A549 (cell line): Measurements from ENCODE around the gene SLCO1A2. TPM values are rescaled to one million over a fixed set of nuclear protein-coding genes. Genes with fewer than 3 reads are reported as not detected.
A peak's percentile ranks its signal among the peaks of the same experiment; 100 is the strongest.

Experiments
- ATAC-seq, 2 experiments: fragments of 200-7000 bp in 1 of 2; fragments of >200 bp in 1 of 2; cut with Nextera tagmentation in 1 of 2; cut with Tn5 transposase in 1 of 2; 3 replicates each; pipeline versions ENCODE4 v1.8.0 to v1.9.1; 2018 to 2020; ENCODE audit warnings: mild to moderate bottlenecking in 1 of 2, moderate library complexity in 1 of 2
- CTCF ChIA-PET: fragments of 300-600 bp; sonication (Branson Sonifier 250); formaldehyde crosslinking; extraction: SDS; loops from one replicate; lab custom pipeline; 2021; ENCODE audit warnings: antibody characterized with exemption, inconsistent platforms; lab: Yijun Ruan, JAX
- POLR2A ChIA-PET: fragments of 350-600 bp; formaldehyde crosslinking; extraction: SDS; loops from one replicate; lab custom pipeline; 2021; ENCODE audit warnings: antibody characterized with exemption, inconsistent platforms; lab: Yijun Ruan, JAX
- DNase-seq, 2 experiments: peaks; one replicate each; pipeline versions ENCODE4 v3.0.0 to v3.0.0-alpha.2; 2011 to 2016; ENCODE audit warnings: low read depth in 1 of 2, low spot score in 1 of 2
- FAIRE-seq: peaks from 2 replicates; lab custom pipeline; 2011; peaks lifted over from hg19 to GRCh38; lab: Jason Lieb, UNC
- H3K27ac ChIP-seq, 2 experiments: fragments of >200 bp; sonication (Bioruptor Twin); formaldehyde crosslinking; 3 replicates each; pipeline ENCODE4 v1.5.1; 2016 to 2017
- H3K4me1 ChIP-seq: fragments of >200 bp; sonication (Bioruptor Twin); formaldehyde crosslinking; 3 replicates; pipeline ENCODE4 v1.6.1; 2016
- H3K4me2 ChIP-seq: fragments of >200 bp; sonication (Bioruptor Twin); formaldehyde crosslinking; 3 replicates; pipeline ENCODE4 v1.6.1; 2016
- H3K4me3 ChIP-seq: fragments of >200 bp; sonication (Bioruptor Twin); formaldehyde crosslinking; 3 replicates; pipeline ENCODE4 v1.5.1; 2016
- H3K9me3 ChIP-seq: fragments of >200 bp; sonication (Bioruptor Twin); formaldehyde crosslinking; 3 replicates; pipeline ENCODE4 v1.6.1; 2016
- EP300 ChIP-seq, 2 experiments: fragments of >200 bp; sonication (Bioruptor Twin); formaldehyde crosslinking; IDR thresholded peaks; 2 replicates in 1 of 2; 3 replicates in 1 of 2; pipeline ENCODE4 v1.6.1; 2016 to 2017
- FOXS1 ChIP-seq: fragments of 250-450 bp; sonication (Bioruptor Pico); IDR thresholded peaks from 2 replicates; pipeline ENCODE4 v1.5.0; 2020; ENCODE audit warnings: mild to moderate bottlenecking, moderate library complexity
- HOXB5 ChIP-seq: fragments of 250-450 bp; sonication (Bioruptor Pico); IDR thresholded peaks from 2 replicates; pipeline ENCODE4 v1.5.0; 2020; ENCODE audit warnings: mild to moderate bottlenecking, moderate library complexity
- MAFK ChIP-seq: fragments of 450-650 bp; IDR thresholded peaks from 2 replicates; pipeline ENCODE4 v1.6.1; 2014; ENCODE audit not compliant: partially characterized antibody
- NPAS2 ChIP-seq: fragments of 250-450 bp; sonication (Bioruptor Pico); IDR thresholded peaks from 2 replicates; pipeline ENCODE4 v1.8.0; 2022; ENCODE audit warnings: mild to moderate bottlenecking, moderate library complexity, borderline replicate concordance
- POLR2A ChIP-seq: IDR thresholded peaks from 2 replicates; pipeline ENCODE4 v1.6.1; 2012; ENCODE audit warnings: mild to moderate bottlenecking, low read length
- RAD21 ChIP-seq, 2 experiments: fragments of >200 bp in 1 of 2; sonication (Bioruptor Twin) in 1 of 2; formaldehyde crosslinking in 1 of 2; IDR thresholded peaks in 1 of 2; conservative IDR thresholded peaks in 1 of 2; 2 replicates in 1 of 2; 3 replicates in 1 of 2; pipeline ENCODE4 v1.6.1; 2012 to 2018; ENCODE audit warnings: inconsistent platforms in 1 of 2
- RCOR1 ChIP-seq: fragments of 150-350 bp; IDR thresholded peaks from 2 replicates; pipeline ENCODE4 v1.6.1; 2014; ENCODE audit warnings: antibody characterized with exemption, low read length, low read depth
- SMC3 ChIP-seq: fragments of >200 bp; sonication (Bioruptor Twin); formaldehyde crosslinking; IDR thresholded peaks from 3 replicates; pipeline ENCODE4 v1.6.1; 2018; ENCODE audit warnings: inconsistent platforms
- SREBF2 ChIP-seq: fragments of 450-650 bp; IDR thresholded peaks from 2 replicates; pipeline ENCODE4 v1.6.1; 2014; ENCODE audit warnings: mild to moderate bottlenecking, moderate library complexity
- TP53 ChIP-seq: fragments of 250-450 bp; sonication (Bioruptor Pico); IDR thresholded peaks from 2 replicates; pipeline ENCODE4 v1.5.0; 2021; ENCODE audit warnings: mild to moderate bottlenecking, moderate library complexity
- ZNF302 ChIP-seq: fragments of 250-450 bp; sonication (Bioruptor Pico); IDR thresholded peaks from 2 replicates; pipeline ENCODE4 v1.9.0; 2021; ENCODE audit warnings: inconsistent platforms, mild to moderate bottlenecking, moderate library complexity
- ZSCAN20 ChIP-seq: fragments of 250-450 bp; sonication (Bioruptor Pico); IDR thresholded peaks from 2 replicates; pipeline ENCODE4 v1.8.0; 2022; ENCODE audit warnings: mild to moderate bottlenecking, moderate library complexity
- WGBS: methylation state at CpG from one replicate; pipeline ENCODE4 v1.1.6; 2017; ENCODE audit errors: missing lambda C conversion rate; 5-methylcytosine and 5-hydroxymethylcytosine counted together
- polyA plus RNA-seq, 4 experiments: library from polyadenylated mRNA; depleted of rRNA in 3 of 4; stranded (reverse); fragments of >200 nt; fragmentation: RNase III in 1 of 4; extraction: RNeasy Plus Mini Kit Qiagen cat#74134 plus additional on column Dnase treatment in 1 of 4; gene quantifications; 2 replicates in 3 of 4; 3 replicates in 1 of 4; pipeline ENCODE4 v1.2.3, GENCODE V29; 2011 to 2017
- TF ChIP-seq, protein P1 (sequence below): fragments of 450-650 bp; IDR thresholded peaks from 2 replicates; pipeline ENCODE4 v1.6.1; 2014; ENCODE audit warnings: antibody characterized with exemption
- TF ChIP-seq, protein P2 (sequence below): fragments of >200 bp; sonication (Bioruptor Twin); formaldehyde crosslinking; IDR thresholded peaks from 3 replicates; pipeline ENCODE4 v1.5.1; 2016
- TF ChIP-seq, protein P3 (sequence below): IDR thresholded peaks from 2 replicates; pipeline ENCODE4 v1.6.1; 2012; ENCODE audit warnings: low read depth, borderline replicate concordance

Gene SLCO1A2
- polyA plus RNA-seq, 2 of the 4 experiments (the other 2 are of a cell fraction), result 0.08 to 0.31 TPM

- peak; percentile 30 for TF ChIP-seq MAFK
- TF ChIP-seq, protein P1, sequence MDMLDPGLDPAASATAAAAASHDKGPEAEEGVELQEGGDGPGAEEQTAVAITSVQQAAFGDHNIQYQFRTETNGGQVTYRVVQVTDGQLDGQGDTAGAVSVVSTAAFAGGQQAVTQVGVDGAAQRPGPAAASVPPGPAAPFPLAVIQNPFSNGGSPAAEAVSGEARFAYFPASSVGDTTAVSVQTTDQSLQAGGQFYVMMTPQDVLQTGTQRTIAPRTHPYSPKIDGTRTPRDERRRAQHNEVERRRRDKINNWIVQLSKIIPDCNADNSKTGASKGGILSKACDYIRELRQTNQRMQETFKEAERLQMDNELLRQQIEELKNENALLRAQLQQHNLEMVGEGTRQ, result no peak
- DNase-seq (no peak), ATAC-seq (no peak), FAIRE-seq (no peak)
- Histone ChIP-seq H3K4me1 (no peaks in the 10 kb centered on the region), H3K9me3 (no peaks in the 10 kb centered on the region), H3K27ac (no peak overlapping the region), H3K4me2 (no peak overlapping the region), H3K4me3 (no peak overlapping the region)
- ChIA-PET CTCF (no interaction called here), POLR2A (no interaction called here)
- 50% methylated on average over 1 of the region's 1 CpG for WGBS
These were observed 29.1 kb downstream of the SLCO1A2 start for GRCh38 chr12:21305661-21306060.

GRCh38 chr12:21300632-21301031, 34.1 kb downstream of the SLCO1A2 start:
- CTCF ChIA-PET, result interaction anchor here (0.9 kb wide), 1 partner anchor 380 kb away, joined by 3 read pairs; no protein-coding TSS in a partner anchor
- DNase-seq, result no peak

GRCh38 chr12:21296751-21297406, 37.8 kb downstream of the SLCO1A2 start:
- Histone ChIP-seq H3K9me3 (no peaks in the 10 kb centered on the region), H3K27ac (no peak overlapping the region), H3K4me3 (no peak overlapping the region), H3K4me2 (no peak overlapping the region), H3K4me1 (no peaks in the 10 kb centered on the region)
- TF ChIP-seq HOXB5 (no peak), RAD21 (conservative IDR thresholded peaks at IDR 0.05 in 1 of 2, IDR thresholded peaks at IDR 0.05 in 1 of 2) (peak; percentile 49 to 51), SMC3 (peak; percentile 61)
- TF ChIP-seq, protein P2, sequence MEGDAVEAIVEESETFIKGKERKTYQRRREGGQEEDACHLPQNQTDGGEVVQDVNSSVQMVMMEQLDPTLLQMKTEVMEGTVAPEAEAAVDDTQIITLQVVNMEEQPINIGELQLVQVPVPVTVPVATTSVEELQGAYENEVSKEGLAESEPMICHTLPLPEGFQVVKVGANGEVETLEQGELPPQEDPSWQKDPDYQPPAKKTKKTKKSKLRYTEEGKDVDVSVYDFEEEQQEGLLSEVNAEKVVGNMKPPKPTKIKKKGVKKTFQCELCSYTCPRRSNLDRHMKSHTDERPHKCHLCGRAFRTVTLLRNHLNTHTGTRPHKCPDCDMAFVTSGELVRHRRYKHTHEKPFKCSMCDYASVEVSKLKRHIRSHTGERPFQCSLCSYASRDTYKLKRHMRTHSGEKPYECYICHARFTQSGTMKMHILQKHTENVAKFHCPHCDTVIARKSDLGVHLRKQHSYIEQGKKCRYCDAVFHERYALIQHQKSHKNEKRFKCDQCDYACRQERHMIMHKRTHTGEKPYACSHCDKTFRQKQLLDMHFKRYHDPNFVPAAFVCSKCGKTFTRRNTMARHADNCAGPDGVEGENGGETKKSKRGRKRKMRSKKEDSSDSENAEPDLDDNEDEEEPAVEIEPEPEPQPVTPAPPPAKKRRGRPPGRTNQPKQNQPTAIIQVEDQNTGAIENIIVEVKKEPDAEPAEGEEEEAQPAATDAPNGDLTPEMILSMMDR, result peak; percentile 67
- CTCF ChIA-PET, result interaction anchor here (0.6 to 1.0 kb wide), 6 partner anchors 8 to 1902 kb away, joined by 3 to 6 read pairs (median 3); partner anchors contain the start of gene IAPP
- DNase-seq (peak; percentile 16), ATAC-seq (peak in 1 of 2 experiments; percentile 80; a peak in 3 of 6 replicates), FAIRE-seq (no peak)
- POLR2A ChIA-PET, result no interaction called here
- 59% methylated on average over 4 of the region's 4 CpGs for WGBS

More at GRCh38 chr12:21300632-21301031, 34.1 kb downstream of the SLCO1A2 start:
- POLR2A ChIA-PET, result no interaction called here
- no peaks in the 10 kb centered on the region for H3K9me3 ChIP-seq
- no peaks in the 10 kb centered on the region for H3K4me1 ChIP-seq
- TF ChIP-seq, protein P1, result no peak
- TF ChIP-seq RCOR1 (no peak), FOXS1 (CRISPR knock-in tag) (no peak), SREBF2 (no peak)
- H3K4me2 ChIP-seq, result no peak overlapping the region
- ATAC-seq, result no peak
- WGBS, result 88% methylated on average over 1 of the region's 1 CpG
- H3K4me3 ChIP-seq, result no peak overlapping the region
- H3K27ac ChIP-seq, result no peak overlapping the region
- FAIRE-seq, result no peak

DNA sequence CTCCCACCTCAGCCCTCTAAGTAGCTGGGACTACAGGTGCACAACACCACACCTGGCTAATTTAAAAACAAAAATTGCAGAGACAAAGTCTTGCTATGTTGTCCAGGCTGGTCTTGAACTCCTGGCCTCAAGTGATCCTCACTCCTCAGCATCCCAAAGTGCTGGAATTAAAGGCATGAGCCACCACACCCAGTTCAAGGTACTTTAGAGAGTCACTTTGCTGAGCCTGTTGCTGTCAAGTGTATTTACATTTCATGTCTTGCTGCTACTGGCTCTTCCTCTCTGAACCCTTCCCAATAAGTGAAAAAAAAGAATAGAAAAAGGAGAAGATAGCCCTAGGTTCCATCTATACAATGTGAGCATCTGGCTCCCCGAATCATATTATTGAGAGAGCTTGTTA, 38.4 kb downstream of the SLCO1A2 start:
- DNase-seq (no peak), FAIRE-seq (no peak), ATAC-seq (no peak; a peak in 3 of 6 replicates)
- POLR2A ChIA-PET, result no interaction called here
- no peak overlapping the region for H3K4me2 ChIP-seq
- TF ChIP-seq ZNF302 (CRISPR knock-in tag) (no peak), TP53 (CRISPR knock-in tag) (no peak), EP300 (IDR thresholded peaks at IDR 0.05) (no peak), ZSCAN20 (CRISPR knock-in tag) (no peak), NPAS2 (CRISPR knock-in tag) (no peak), POLR2A (no peak)
- TF ChIP-seq, protein P3, sequence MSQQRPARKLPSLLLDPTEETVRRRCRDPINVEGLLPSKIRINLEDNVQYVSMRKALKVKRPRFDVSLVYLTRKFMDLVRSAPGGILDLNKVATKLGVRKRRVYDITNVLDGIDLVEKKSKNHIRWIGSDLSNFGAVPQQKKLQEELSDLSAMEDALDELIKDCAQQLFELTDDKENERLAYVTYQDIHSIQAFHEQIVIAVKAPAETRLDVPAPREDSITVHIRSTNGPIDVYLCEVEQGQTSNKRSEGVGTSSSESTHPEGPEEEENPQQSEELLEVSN, result no peak
- no peak overlapping the region for H3K4me3 ChIP-seq
- H3K9me3 ChIP-seq, result no peaks in the 10 kb centered on the region
- CTCF ChIA-PET, result interaction anchor here (0.6 to 1.0 kb wide), 6 partner anchors 8 to 1901 kb away, joined by 3 to 6 read pairs (median 3); partner anchors contain the start of gene IAPP
- H3K4me1 ChIP-seq, result no peaks in the 10 kb centered on the region
- 77% methylated on average over 1 of the region's 1 CpG for WGBS
- no peak overlapping the region for H3K27ac ChIP-seq
